BLaER1 treated with 17β-estradiol and CSF1 and Interleukin-3, amounts not matched to agents 10 nM and 100 nM (cell line): ENCODE results near the gene FDXR.

ENCODE experiments used
- H3K27ac ChIP-seq, 11 experiments: shearing (Covaris generic); formaldehyde crosslinking; 2 replicates each; pipeline ENCODE4 v1.8.1; 2022
- H3K27me3 ChIP-seq, 11 experiments: shearing (Covaris generic); formaldehyde crosslinking; 2 replicates each; pipeline ENCODE4 v1.8.1; 2022
- H3K36me3 ChIP-seq, 11 experiments: shearing (Covaris generic); formaldehyde crosslinking; 2 replicates each; pipeline ENCODE4 v1.8.1; 2022
- H3K4me1 ChIP-seq, 10 experiments: shearing (Covaris generic); formaldehyde crosslinking; 2 replicates each; pipeline ENCODE4 v1.8.1; 2022
- H3K4me2 ChIP-seq, 11 experiments: shearing (Covaris generic); formaldehyde crosslinking; 2 replicates each; pipeline ENCODE4 v1.8.1; 2022
- H3K4me3 ChIP-seq, 10 experiments: shearing (Covaris generic); formaldehyde crosslinking; 2 replicates each; pipeline ENCODE4 v1.8.1; 2022
- H3K9ac ChIP-seq, 11 experiments: shearing (Covaris generic); formaldehyde crosslinking; 2 replicates each; pipeline ENCODE4 v1.8.1; 2022
- H3K9me3 ChIP-seq, 11 experiments: shearing (Covaris generic); formaldehyde crosslinking; replicated peaks in 1 of 11; 2 replicates each; pipeline ENCODE4 v1.8.1; 2022
- H4K20me1 ChIP-seq, 11 experiments: shearing (Covaris generic); formaldehyde crosslinking; 2 replicates each; pipeline ENCODE4 v1.8.1; 2022
- Cebpa-rat ChIP-seq, 11 experiments: shearing (Covaris generic); IDR thresholded peaks; 2 replicates each; pipeline ENCODE4 v1.8.1; 2022

FDXR gene

GRCh38 chr17:74815067-74815466 is 57.7 kb downstream of the FDXR start:
- peaks cover 0 to 99% (median 76%) of the 10 kb centered on the region in 11 experiments; a peak in 15 of 22 replicates for H4K20me1 ChIP-seq
- H3K9ac ChIP-seq, result no peak overlapping the region
- 0 out of 22 replicates have a peak, but pooled peaks cover 0 to 4% (median 0%) of the 10 kb centered on the region in 11 experiments for H3K27me3 ChIP-seq
- H3K4me1 ChIP-seq, result peaks cover 62 to 99% (median 88%) of the 10 kb centered on the region in 10 experiments
- H3K4me2 ChIP-seq, result peak overlapping the region; percentile 64 to 93 (median 82); a peak in 21 of 22 replicates
- peak overlapping the region in 4 of 11 experiments; percentile 19 to 75 (median 40); a peak in 5 of 22 replicates for H3K27ac ChIP-seq
- H3K36me3 ChIP-seq, result peaks cover 0 to 87% (median 59%) of the 10 kb centered on the region in 11 experiments; a peak in 18 of 22 replicates
- no peak overlapping the region for H3K4me3 ChIP-seq
- 0 out of 22 replicates have a peak, but pooled peaks cover 0 to 3% (median 0%) of the 10 kb centered on the region in 11 experiments for H3K9me3 ChIP-seq
- TF ChIP-seq Cebpa-rat (IDR thresholded peaks at IDR 0.05), result no peak

GRCh38 chr17:74814453-74814852 is 58.3 kb downstream of the FDXR start:
- TF ChIP-seq Cebpa-rat (IDR thresholded peaks at IDR 0.05), result no peak
- H3K9ac ChIP-seq, result no peak overlapping the region
- H3K4me1 ChIP-seq, result peaks cover 65 to 96% (median 84%) of the 10 kb centered on the region in 10 experiments
- H3K4me3 ChIP-seq, result no peak overlapping the region
- no peaks in the 10 kb centered on the region for H3K27me3 ChIP-seq
- H3K27ac ChIP-seq, result peak overlapping the region in 6 of 11 experiments; percentile 13 to 75 (median 44); a peak in 9 of 22 replicates
- H3K36me3 ChIP-seq, result peaks cover 0 to 87% (median 59%) of the 10 kb centered on the region in 11 experiments; a peak in 18 of 22 replicates
- H3K4me2 ChIP-seq, result peak overlapping the region; percentile 64 to 93 (median 82)
- H4K20me1 ChIP-seq, result peaks cover 0 to 99% (median 82%) of the 10 kb centered on the region in 11 experiments; a peak in 16 of 22 replicates
- H3K9me3 ChIP-seq, result 0 out of 22 replicates have a peak, but pooled peaks cover 0 to 3% (median 0%) of the 10 kb centered on the region in 11 experiments
